BLaER1 treated with 17β-estradiol and CSF1 and Interleukin-3, amounts not matched to agents 10 nM and 100 nM (cell line): ENCODE data around the gene MTERF4.
"Not testable (repeated sequence)": the region's sequence is repeated elsewhere in the genome, so short reads cannot be mapped to it uniquely, and the experiment has no call there.

Source experiments
- H3K27ac ChIP-seq, 11 experiments: shearing (Covaris generic); formaldehyde crosslinking; 2 replicates each; pipeline ENCODE4 v1.8.1; 2022
- H3K27me3 ChIP-seq, 11 experiments: shearing (Covaris generic); formaldehyde crosslinking; 2 replicates each; pipeline ENCODE4 v1.8.1; 2022
- H3K36me3 ChIP-seq, 11 experiments: shearing (Covaris generic); formaldehyde crosslinking; 2 replicates each; pipeline ENCODE4 v1.8.1; 2022
- H3K4me1 ChIP-seq, 10 experiments: shearing (Covaris generic); formaldehyde crosslinking; 2 replicates each; pipeline ENCODE4 v1.8.1; 2022
- H3K4me2 ChIP-seq, 11 experiments: shearing (Covaris generic); formaldehyde crosslinking; 2 replicates each; pipeline ENCODE4 v1.8.1; 2022
- H3K4me3 ChIP-seq, 10 experiments: shearing (Covaris generic); formaldehyde crosslinking; 2 replicates each; pipeline ENCODE4 v1.8.1; 2022
- H3K9ac ChIP-seq, 11 experiments: shearing (Covaris generic); formaldehyde crosslinking; 2 replicates each; pipeline ENCODE4 v1.8.1; 2022
- H3K9me3 ChIP-seq, 11 experiments: shearing (Covaris generic); formaldehyde crosslinking; replicated peaks in 1 of 11; 2 replicates each; pipeline ENCODE4 v1.8.1; 2022
- H4K20me1 ChIP-seq, 11 experiments: shearing (Covaris generic); formaldehyde crosslinking; 2 replicates each; pipeline ENCODE4 v1.8.1; 2022
- Cebpa-rat ChIP-seq, 11 experiments: shearing (Covaris generic); IDR thresholded peaks; 2 replicates each; pipeline ENCODE4 v1.8.1; 2022

MTERF4 gene

GRCh38 chr2:241110607-241111439 lies 8.7 kb upstream of the MTERF4 start:
- Histone ChIP-seq H3K9me3 (no peaks in the 10 kb centered on the region), H3K4me1 (peaks cover 25 to 64% (median 44%) of the 10 kb centered on the region in 10 experiments), H4K20me1 (peaks cover 0 to 7% (median 0%) of the 10 kb centered on the region in 11 experiments; a peak in 2 of 22 replicates), H3K9ac (peak overlapping the region in 3 of 11 experiments; percentile 35 to 38 (median 37); a peak in 3 of 22 replicates), H3K27ac (peak overlapping the region in 5 of 11 experiments; percentile 7 to 38 (median 25); a peak in 5 of 22 replicates), H3K27me3 (no peaks in the 10 kb centered on the region), H3K4me3 (no peak overlapping the region), H3K36me3 (peaks cover 11 to 71% (median 50%) of the 10 kb centered on the region in 11 experiments; a peak in 20 of 22 replicates), H3K4me2 (peak overlapping the region; percentile 12 to 70 (median 59); a peak in 21 of 22 replicates)
- no peak for TF ChIP-seq Cebpa-rat (IDR thresholded peaks at IDR 0.05)

- Histone ChIP-seq H3K4me1 (peaks cover 25 to 71% (median 51%) of the 10 kb centered on the region in 10 experiments), H3K27me3 (no peaks in the 10 kb centered on the region), H3K9me3 (no peaks in the 10 kb centered on the region), H3K9ac (peak overlapping the region in 2 of 11 experiments; percentile 13 to 25; a peak in 2 of 22 replicates), H4K20me1 (peaks cover 0 to 7% (median 0%) of the 10 kb centered on the region in 11 experiments; a peak in 1 of 22 replicates), H3K27ac (peak overlapping the region in 5 of 11 experiments; percentile 7 to 38 (median 22); a peak in 5 of 22 replicates), H3K4me3 (no peak overlapping the region), H3K36me3 (peaks cover 8 to 65% (median 44%) of the 10 kb centered on the region in 11 experiments; a peak in 20 of 22 replicates), H3K4me2 (peak overlapping the region; percentile 12 to 70 (median 59); a peak in 20 of 22 replicates)
- TF ChIP-seq Cebpa-rat (IDR thresholded peaks at IDR 0.05): no peak
Observed at GRCh38 chr2:241110089-241110606, 8.1 kb upstream of the MTERF4 start.

- no peak for TF ChIP-seq Cebpa-rat (IDR thresholded peaks at IDR 0.05)
- no peaks in the 10 kb centered on the region for H3K27me3 ChIP-seq
- peak overlapping the region in 8 of 11 experiments; percentile 35 to 73 (median 64); a peak in 13 of 22 replicates for H3K27ac ChIP-seq
- peaks cover 2 to 58% (median 37%) of the 10 kb centered on the region in 11 experiments; a peak in 18 of 22 replicates for H3K36me3 ChIP-seq
- H3K9ac ChIP-seq: no peak overlapping the region
- peak overlapping the region; percentile 51 to 81 (median 65) for H3K4me2 ChIP-seq
- peaks cover 0 to 7% (median 0%) of the 10 kb centered on the region in 11 experiments; a peak in 1 of 22 replicates for H4K20me1 ChIP-seq
- peaks cover 25 to 72% (median 52%) of the 10 kb centered on the region in 10 experiments for H3K4me1 ChIP-seq
- H3K9me3 ChIP-seq: no peaks in the 10 kb centered on the region
- no peak overlapping the region for H3K4me3 ChIP-seq
Observed at GRCh38 chr2:241109210-241110088, 7.4 kb upstream of the MTERF4 start.

- H3K27ac ChIP-seq: peak overlapping the region in 10 of 11 experiments; percentile 22 to 73 (median 58); a peak in 18 of 22 replicates
- TF ChIP-seq Cebpa-rat (IDR thresholded peaks at IDR 0.05): no peak
- H3K9me3 ChIP-seq: no peaks in the 10 kb centered on the region
- peak overlapping the region in 1 of 11 experiments; percentile 18; a peak in 2 of 22 replicates for H3K9ac ChIP-seq
- peaks cover 0 to 7% (median 0%) of the 10 kb centered on the region in 11 experiments; a peak in 1 of 22 replicates for H4K20me1 ChIP-seq
- peaks cover 26 to 77% (median 56%) of the 10 kb centered on the region in 10 experiments for H3K4me1 ChIP-seq
- H3K36me3 ChIP-seq: peaks cover 0 to 49% (median 28%) of the 10 kb centered on the region in 11 experiments; a peak in 14 of 22 replicates
- no peak overlapping the region for H3K4me3 ChIP-seq
- peak overlapping the region; percentile 46 to 81 (median 63) for H3K4me2 ChIP-seq
- no peaks in the 10 kb centered on the region for H3K27me3 ChIP-seq
Observed at GRCh38 chr2:241108271-241109209, 6.5 kb upstream of the MTERF4 start.

- H3K4me2 ChIP-seq: no peak overlapping the region; a peak in 2 of 22 replicates
- no peak overlapping the region for H3K27ac ChIP-seq
- peaks cover 0 to 7% (median 0%) of the 10 kb centered on the region in 11 experiments; a peak in 1 of 22 replicates for H4K20me1 ChIP-seq
- no peak for TF ChIP-seq Cebpa-rat (IDR thresholded peaks at IDR 0.05)
- H3K9ac ChIP-seq: no peak overlapping the region
- H3K27me3 ChIP-seq: no peaks in the 10 kb centered on the region
- H3K4me1 ChIP-seq: peaks cover 34 to 82% (median 63%) of the 10 kb centered on the region in 10 experiments
- no peak overlapping the region for H3K4me3 ChIP-seq
- H3K9me3 ChIP-seq: no peaks in the 10 kb centered on the region
- H3K36me3 ChIP-seq: peaks cover 0 to 36% (median 25%) of the 10 kb centered on the region in 11 experiments; a peak in 12 of 22 replicates
Observed at GRCh38 chr2:241107031-241107783, 5.1 kb upstream of the MTERF4 start.

GRCh38 chr2:241105641-241106040 lies 3.6 kb upstream of the MTERF4 start:
- no peak for TF ChIP-seq Cebpa-rat (IDR thresholded peaks at IDR 0.05)
- peak overlapping the region in 8 of 11 experiments; percentile 10 to 65 (median 54); a peak in 16 of 22 replicates for H3K4me2 ChIP-seq
- H3K4me1 ChIP-seq: peaks cover 38 to 75% (median 59%) of the 10 kb centered on the region in 10 experiments
- H3K36me3 ChIP-seq: peaks cover 0 to 27% (median 21%) of the 10 kb centered on the region in 11 experiments; a peak in 13 of 22 replicates
- peak overlapping the region in 4 of 11 experiments; percentile 10 to 52 (median 35); a peak in 4 of 22 replicates for H3K9ac ChIP-seq
- H3K27ac ChIP-seq: peak overlapping the region in 4 of 11 experiments; percentile 39 to 60 (median 53); a peak in 8 of 22 replicates
- H4K20me1 ChIP-seq: peaks cover 0 to 2% (median 0%) of the 10 kb centered on the region in 11 experiments; a peak in 2 of 22 replicates
- no peaks in the 10 kb centered on the region for H3K27me3 ChIP-seq
- no peak overlapping the region for H3K4me3 ChIP-seq
- H3K9me3 ChIP-seq: no peaks in the 10 kb centered on the region

- H4K20me1 ChIP-seq, H3K27ac ChIP-seq, H3K9me3 ChIP-seq, H3K9ac ChIP-seq, H3K4me3 ChIP-seq, H3K27me3 ChIP-seq, H3K4me2 ChIP-seq: not testable (repeated sequence)
- H3K4me1 ChIP-seq: peaks cover 41 to 74% (median 57%) of the 10 kb centered on the region in 10 experiments
- H3K36me3 ChIP-seq: peaks cover 10 to 37% (median 25%) of the 10 kb centered on the region in 11 experiments
Observed at GRCh38 chr2:241104611-241105010, 2.5 kb upstream of the MTERF4 start.
